Measurements from ENCODE around the gene CYYR1.

Gene CYYR1

GRCh38 chr21:26461500-26461899 lies 111.6 kb downstream of the CYYR1 start:
- ChIA-PET POLR2A (no interaction called here), CTCF (no interaction called here)

GRCh38 chr21:26460621-26461020 lies 112.5 kb downstream of the CYYR1 start:
- ChIA-PET CTCF (no interaction called here), POLR2A (no interaction called here)
- no peaks in the 10 kb centered on the region for H3K4me1 ChIP-seq (ENCODE audit: control insufficient read depth, insufficient read depth, low read length)
- no peaks in the 10 kb centered on the region for H3K36me3 ChIP-seq (ENCODE audit: control insufficient read depth in 2 of 2, insufficient read depth in 1 of 2, low read length in 2 of 2)
- no peak overlapping the region for H3K27ac ChIP-seq (ENCODE audit: extremely low read depth, low read depth, low read length)
- no peaks in the 10 kb centered on the region for H3K9me3 ChIP-seq (ENCODE audit: control insufficient read depth, insufficient read depth, low read depth, low read length)
- no peak overlapping the region for H3K4me3 ChIP-seq (ENCODE audit: low read depth, low read length)
- TF ChIP-seq ZNF426 (tag by site-specific recombination; IDR thresholded peaks at IDR 0.05) (no peak), ZNF26 (tag by site-specific recombination; IDR thresholded peaks at IDR 0.05) (no peak), ZFP37 (tag by site-specific recombination; IDR thresholded peaks at IDR 0.05) (no peak), ZNF837 (tag by site-specific recombination; IDR thresholded peaks at IDR 0.05) (no peak), REST (tag by site-specific recombination; IDR thresholded peaks at IDR 0.05) (no peak), PBX3 (CRISPR knock-in tag; IDR thresholded peaks at IDR 0.05) (no peak), REPIN1 (tag by site-specific recombination; IDR thresholded peaks at IDR 0.05; ENCODE audit: low read depth) (no peak), PRDM4 (tag by site-specific recombination; IDR thresholded peaks at IDR 0.05) (no peak)

More at GRCh38 chr21:26461500-26461899, 111.6 kb downstream of the CYYR1 start:
- Histone ChIP-seq H3K9me3 (ENCODE audit: control insufficient read depth, insufficient read depth, low read depth, low read length) (no peaks in the 10 kb centered on the region), H3K4me3 (ENCODE audit: low read depth, low read length) (no peak overlapping the region), H3K4me1 (ENCODE audit: control insufficient read depth, insufficient read depth, low read length) (no peaks in the 10 kb centered on the region), H3K27ac (ENCODE audit: extremely low read depth, low read depth, low read length) (no peak overlapping the region), H3K36me3 (ENCODE audit: control insufficient read depth in 2 of 2, insufficient read depth in 1 of 2, low read length in 2 of 2) (no peaks in the 10 kb centered on the region)
- TF ChIP-seq ZNF416 (tag by site-specific recombination; IDR thresholded peaks at IDR 0.05) = no peak
- no peak for TF ChIP-seq GFI1B (tag by site-specific recombination; IDR thresholded peaks at IDR 0.05)
- TF ChIP-seq PATZ1 (tag by site-specific recombination; IDR thresholded peaks at IDR 0.05) = no peak
- no peak for TF ChIP-seq OVOL3 (tag by site-specific recombination; IDR thresholded peaks at IDR 0.05)
- TF ChIP-seq SETDB1 (IDR thresholded peaks at IDR 0.05; ENCODE audit: insufficient read length, low read length) = no peak
- no peak for TF ChIP-seq ZBTB7A (tag by site-specific recombination; IDR thresholded peaks at IDR 0.05; ENCODE audit: low read depth)
- no peak for TF ChIP-seq CTCF (tag by site-specific recombination; IDR thresholded peaks at IDR 0.05)
- TF ChIP-seq AEBP2 (tag by site-specific recombination; IDR thresholded peaks at IDR 0.05; ENCODE audit: borderline replicate concordance) = no peak
- TF ChIP-seq ZNF175 (tag by site-specific recombination; IDR thresholded peaks at IDR 0.05) = no peak
